KOPT-K1 (cell line): ENCODE data around the gene PAPPA2.

Experiments used
- H3K27ac ChIP-seq: fragments of 200-600 bp; sonication (generic); 2 replicates; pipeline ENCODE4 v1.5.1; 2016; ENCODE audit warnings: antibody characterized with exemption, mild to moderate bottlenecking, low read depth, low read length; ENCODE audit not compliant: poor library complexity, severe bottlenecking
- H3K36me3 ChIP-seq: fragments of 200-600 bp; sonication (generic); 2 replicates; pipeline ENCODE4 v1.5.1; 2017; ENCODE audit warnings: antibody characterized with exemption, mild to moderate bottlenecking, low read length, moderate library complexity; ENCODE audit not compliant: insufficient read depth
- H3K9me3 ChIP-seq: fragments of 200-600 bp; sonication (generic); 2 replicates; pipeline ENCODE4 v1.5.1; 2017; ENCODE audit warnings: antibody characterized with exemption, low read length, mild to moderate bottlenecking; ENCODE audit not compliant: insufficient read depth, poor library complexity, severe bottlenecking

PAPPA2 gene

GRCh38 chr1:176638713-176639526, 175.9 kb downstream of the PAPPA2 start:
- H3K9me3 ChIP-seq, result no peaks in the 10 kb centered on the region

GRCh38 chr1:176643536-176643935, 180.6 kb downstream of the PAPPA2 start:
- Histone ChIP-seq H3K9me3 (peaks cover under 1% of the 10 kb centered on the region), H3K36me3 (no peaks in the 10 kb centered on the region), H3K27ac (no peak overlapping the region)

More at GRCh38 chr1:176638713-176639526, 175.9 kb downstream of the PAPPA2 start:
- H3K27ac ChIP-seq, result no peak overlapping the region
- no peaks in the 10 kb centered on the region for H3K36me3 ChIP-seq

DNA sequence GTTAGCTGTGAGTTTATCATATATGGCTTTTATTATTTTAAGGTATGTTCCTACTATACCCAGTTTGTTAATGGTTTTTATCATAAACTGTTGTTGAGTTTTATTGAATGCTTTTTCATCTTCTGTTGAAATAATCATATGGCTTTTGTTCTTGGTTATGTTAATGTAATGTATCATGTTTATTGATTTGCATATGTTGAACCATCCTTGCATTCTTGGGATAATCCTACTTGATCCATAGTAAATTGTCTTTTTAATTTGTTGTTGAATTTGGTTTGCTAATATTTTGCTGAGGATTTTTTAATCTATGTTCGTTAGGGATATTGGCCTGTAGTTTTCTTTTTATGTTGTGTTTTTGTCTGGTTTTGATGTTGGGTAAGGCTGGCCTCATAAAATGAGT, 185.6 kb downstream of the PAPPA2 start:
- peaks cover 6% of the 10 kb centered on the region for H3K9me3 ChIP-seq
- H3K36me3 ChIP-seq, result no peaks in the 10 kb centered on the region
- H3K27ac ChIP-seq, result no peak overlapping the region

DNA sequence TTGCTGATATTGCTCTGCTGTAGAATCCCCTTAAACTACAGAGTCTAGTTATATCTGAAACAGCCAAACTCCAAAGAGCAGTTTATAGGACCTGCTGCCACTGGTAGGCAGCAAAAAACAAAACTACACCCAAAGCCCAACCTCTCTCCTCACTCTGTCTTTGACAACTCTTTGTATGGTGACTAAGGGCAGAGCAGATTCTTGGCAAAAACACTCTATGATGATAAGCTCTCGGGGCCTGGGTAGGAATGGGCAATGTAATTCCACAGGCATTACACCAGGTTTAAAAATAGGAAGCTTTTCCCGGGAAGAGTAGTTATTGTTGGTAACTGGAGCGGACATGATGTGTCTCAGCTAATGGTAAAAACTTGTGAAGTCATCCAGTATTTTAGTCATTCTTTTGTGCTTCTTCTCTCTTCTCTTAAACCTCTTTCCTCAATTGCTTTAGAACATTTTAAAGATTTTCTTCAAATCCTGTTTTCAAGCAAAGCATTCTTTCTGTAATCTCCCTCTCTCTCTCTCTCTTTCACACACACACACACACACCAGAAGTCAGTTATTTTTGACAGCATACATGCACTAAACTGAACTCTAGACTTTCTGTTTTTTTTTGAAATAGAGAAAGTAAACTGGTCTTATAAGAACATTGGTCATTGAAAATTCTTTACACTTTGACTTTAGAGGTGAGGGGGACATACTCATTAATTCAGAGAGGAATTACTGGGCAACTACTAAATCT, 193.5 kb downstream of the PAPPA2 start:
- no peaks in the 10 kb centered on the region for H3K9me3 ChIP-seq
- H3K27ac ChIP-seq, result no peak overlapping the region
- H3K36me3 ChIP-seq, result no peaks in the 10 kb centered on the region

DNA sequence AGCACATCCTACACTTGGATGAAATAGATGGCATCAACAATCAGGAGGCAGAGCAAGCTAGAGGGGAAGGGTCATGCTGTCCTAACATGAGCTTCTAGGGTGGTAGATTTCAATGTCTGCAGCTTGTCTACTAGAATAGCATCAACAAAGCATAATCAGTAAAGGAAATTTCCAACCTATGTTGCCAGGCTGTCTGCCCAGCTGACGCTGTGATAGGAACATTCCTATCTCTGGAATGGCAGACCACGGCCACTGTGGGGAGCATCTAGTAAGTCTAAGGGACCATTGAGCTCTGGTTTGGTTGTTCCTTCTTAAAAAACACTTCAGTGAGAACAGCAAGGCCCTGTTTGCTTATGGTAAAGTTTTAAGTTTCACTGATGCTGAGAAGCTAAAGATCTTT, 206.8 kb downstream of the PAPPA2 start:
- Histone ChIP-seq H3K9me3 (no peaks in the 10 kb centered on the region), H3K36me3 (no peaks in the 10 kb centered on the region), H3K27ac (no peak overlapping the region)

- Histone ChIP-seq H3K9me3 (no peaks in the 10 kb centered on the region), H3K27ac (no peak overlapping the region), H3K36me3 (no peaks in the 10 kb centered on the region)
Measured at GRCh38 chr1:176670853-176671252, 207.9 kb downstream of the PAPPA2 start.

GRCh38 chr1:176682830-176683535, 220.0 kb downstream of the PAPPA2 start:
- no peaks in the 10 kb centered on the region for H3K36me3 ChIP-seq
- no peak overlapping the region for H3K27ac ChIP-seq
- no peaks in the 10 kb centered on the region for H3K9me3 ChIP-seq

DNA sequence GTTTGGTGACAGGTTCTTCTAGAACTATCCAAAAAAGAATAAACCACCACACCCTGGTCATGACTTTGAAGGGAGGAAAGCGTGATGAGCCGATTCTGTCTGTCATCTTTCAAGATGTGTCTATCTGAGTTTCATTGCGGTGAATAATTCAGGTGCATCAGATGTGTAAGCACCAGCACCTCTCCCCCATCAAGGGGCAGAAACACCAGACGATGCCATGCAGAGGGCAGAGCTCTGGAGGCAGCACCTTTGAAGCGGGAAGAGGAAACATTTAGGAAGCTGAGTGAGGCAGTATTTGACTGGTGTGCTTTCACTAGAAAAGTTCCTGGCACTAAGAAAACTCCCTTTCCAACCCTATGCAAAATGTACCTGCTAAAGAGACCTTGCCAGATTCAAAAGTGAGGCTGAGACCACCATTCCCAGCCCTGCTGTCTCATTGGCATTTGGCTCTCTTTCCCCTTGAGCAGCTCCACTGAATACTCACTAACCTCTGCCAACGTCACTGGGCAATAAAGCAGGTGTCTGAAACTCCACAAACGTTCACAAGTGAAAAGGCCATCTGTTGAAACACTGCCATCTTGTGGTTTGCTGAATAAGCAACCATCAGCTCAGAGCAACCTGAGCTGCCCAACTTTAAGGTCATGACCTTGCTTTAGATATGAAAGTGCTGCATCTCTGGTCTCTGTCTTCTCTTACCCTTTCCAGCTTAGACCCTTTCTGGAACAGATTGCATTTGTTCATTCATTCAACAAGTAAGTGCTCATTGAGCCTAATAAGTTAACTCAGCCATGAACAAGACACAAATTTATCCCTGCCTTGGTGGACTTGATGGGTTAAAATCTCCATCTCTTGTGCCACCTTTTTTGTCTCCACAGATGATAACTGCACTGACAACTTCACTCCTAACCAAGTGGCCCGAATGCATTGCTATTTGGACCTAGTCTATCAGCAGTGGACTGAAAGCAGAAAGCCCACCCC, 228.6 kb downstream of the PAPPA2 start:
- no peak overlapping the region for H3K27ac ChIP-seq
- no peaks in the 10 kb centered on the region for H3K36me3 ChIP-seq
- no peaks in the 10 kb centered on the region for H3K9me3 ChIP-seq

DNA sequence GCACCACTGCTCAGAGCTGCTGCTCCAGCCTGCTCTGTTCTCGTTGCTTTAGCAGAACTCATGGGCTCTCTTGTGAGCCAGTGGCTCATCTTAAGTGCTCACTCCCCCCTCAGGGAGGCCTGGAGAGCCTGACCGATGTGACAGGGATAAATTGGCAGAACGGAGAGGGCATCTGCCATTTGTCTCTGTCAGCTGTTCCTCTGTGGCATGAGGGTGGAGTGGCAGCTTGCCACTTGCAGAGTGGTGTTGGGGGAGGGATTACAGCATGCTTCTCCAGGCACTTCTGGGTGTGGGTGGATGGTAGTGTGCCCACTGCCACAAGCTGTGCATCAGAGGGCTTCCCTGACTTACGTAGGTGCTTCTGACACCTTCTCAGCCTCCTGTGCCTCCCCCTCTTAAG, 229.5 kb downstream of the PAPPA2 start:
- no peaks in the 10 kb centered on the region for H3K9me3 ChIP-seq
- no peak overlapping the region for H3K27ac ChIP-seq
- no peaks in the 10 kb centered on the region for H3K36me3 ChIP-seq

GRCh38 chr1:176692988-176693696, 230.2 kb downstream of the PAPPA2 start:
- H3K36me3 ChIP-seq, result no peaks in the 10 kb centered on the region
- no peak overlapping the region for H3K27ac ChIP-seq
- H3K9me3 ChIP-seq, result no peaks in the 10 kb centered on the region

- H3K36me3 ChIP-seq, result no peaks in the 10 kb centered on the region
- H3K27ac ChIP-seq, result no peak overlapping the region
- H3K9me3 ChIP-seq, result no peaks in the 10 kb centered on the region
Measured at GRCh38 chr1:176693697-176694329, 230.8 kb downstream of the PAPPA2 start.

- H3K36me3 ChIP-seq, result no peaks in the 10 kb centered on the region
- no peak overlapping the region for H3K27ac ChIP-seq
- H3K9me3 ChIP-seq, result no peaks in the 10 kb centered on the region
Measured at GRCh38 chr1:176694713-176695112, 231.7 kb downstream of the PAPPA2 start.

- Histone ChIP-seq H3K36me3 (no peaks in the 10 kb centered on the region), H3K9me3 (no peaks in the 10 kb centered on the region), H3K27ac (no peak overlapping the region)
Measured at GRCh38 chr1:176696109-176696508, 233.1 kb downstream of the PAPPA2 start.
